Parathyroid adenoma (tissue), 2 donors: ENCODE results near the gene THOC6.

Experiments used
- H2AFZ ChIP-seq: fragments of 300-600 bp; sonication (generic); one replicate; pipeline ENCODE4 v1.7.0; 2017; ENCODE audit warnings: antibody characterized with exemption, mild to moderate bottlenecking
- H3K27ac ChIP-seq: fragments of 300-600 bp; sonication (generic); one replicate; pipeline ENCODE4 v1.7.0; 2017
- H3K27me3 ChIP-seq: fragments of 300-600 bp; sonication (generic); one replicate; pipeline ENCODE4 v1.7.0; 2017; ENCODE audit warnings: low read length; ENCODE audit not compliant: control insufficient read depth, insufficient read depth
- H3K36me3 ChIP-seq: fragments of 300-600 bp; sonication (generic); one replicate; pipeline ENCODE4 v1.7.0; 2017; ENCODE audit warnings: low read length; ENCODE audit not compliant: control insufficient read depth, insufficient read depth
- H3K4me1 ChIP-seq: fragments of 300-600 bp; sonication (generic); one replicate; pipeline ENCODE4 v1.7.0; 2017; ENCODE audit warnings: control low read depth
- H3K4me2 ChIP-seq: fragments of 300-600 bp; sonication (generic); one replicate; pipeline ENCODE4 v1.7.0; 2017; ENCODE audit warnings: low read length
- H3K4me3 ChIP-seq: fragments of 300-600 bp; sonication (generic); one replicate; pipeline ENCODE4 v1.7.0; 2017; ENCODE audit warnings: low read depth, low read length
- H3K79me2 ChIP-seq: fragments of 300-600 bp; sonication (generic); one replicate; pipeline ENCODE4 v1.7.0; 2017; ENCODE audit warnings: control low read depth
- H3K9ac ChIP-seq: fragments of 300-600 bp; sonication (generic); one replicate; pipeline ENCODE4 v1.7.0; 2017; ENCODE audit warnings: mild to moderate bottlenecking
- H3K9me3 ChIP-seq: fragments of 300-600 bp; sonication (generic); one replicate; pipeline ENCODE4 v1.7.0; 2017; ENCODE audit warnings: low read length; ENCODE audit not compliant: control insufficient read depth
- TF ChIP-seq, protein P1 (sequence below): fragments of 300-600 bp; sonication (generic); IDR thresholded peaks from one replicate; pipeline ENCODE4 v1.7.0; 2017; ENCODE audit warnings: antibody characterized with exemption, mild to moderate bottlenecking
- donor health status: primary hyperparathyroidism.

Gene THOC6

DNA sequence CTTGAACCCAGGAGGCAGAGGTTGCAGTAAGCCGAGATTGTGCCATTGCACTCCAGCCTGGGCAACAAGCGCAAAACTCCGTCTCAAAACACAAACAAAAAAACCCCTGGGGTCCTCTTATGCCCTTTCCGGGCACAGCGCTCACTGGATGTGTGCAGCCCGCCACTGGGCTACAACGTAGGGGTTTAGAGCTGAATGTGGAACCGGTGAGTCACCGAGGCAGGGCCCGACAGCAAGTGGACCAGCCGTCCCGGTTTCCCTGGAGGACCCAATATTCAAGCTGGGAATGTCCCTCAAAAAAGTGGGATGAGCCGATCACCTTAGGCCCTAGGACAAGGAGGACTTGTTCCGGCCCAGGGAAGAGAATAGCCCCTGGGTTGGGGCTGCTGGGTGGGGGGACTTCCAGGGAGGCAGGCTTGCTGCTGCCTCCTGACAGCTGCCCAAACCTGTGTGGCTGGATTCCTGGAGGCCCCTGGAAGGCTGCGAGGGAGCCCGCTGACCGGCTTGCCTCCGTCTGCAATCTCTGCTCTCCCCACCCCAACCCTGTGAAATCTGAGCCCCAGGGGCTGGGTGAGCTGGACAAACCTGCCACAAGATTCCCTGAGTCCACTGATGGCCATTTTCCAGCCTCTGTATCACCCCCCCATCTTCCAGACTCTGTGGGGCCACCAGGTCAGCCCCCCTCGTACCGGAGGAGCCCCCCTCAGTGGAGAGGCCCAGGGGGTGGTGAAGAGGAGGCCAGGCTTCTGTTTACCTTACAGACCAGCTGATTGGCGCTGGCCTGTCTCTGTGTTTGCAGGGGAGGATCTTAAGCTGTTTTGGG lies 14.1 kb upstream of the THOC6 start:
- Histone ChIP-seq H3K4me2 (peak overlapping the region; percentile 71), H3K9ac (no peak overlapping the region), H3K27ac (peak overlapping the region; percentile 98), H3K27me3 (no peaks in the 10 kb centered on the region), H3K9me3 (no peaks in the 10 kb centered on the region), H3K4me3 (peak overlapping the region; percentile 35), H3K4me1 (peaks cover 46% of the 10 kb centered on the region), H3K79me2 (peaks cover 5% of the 10 kb centered on the region), H3K36me3 (no peaks in the 10 kb centered on the region), H2AFZ (peak overlapping the region; percentile 93)
- TF ChIP-seq, protein P1, sequence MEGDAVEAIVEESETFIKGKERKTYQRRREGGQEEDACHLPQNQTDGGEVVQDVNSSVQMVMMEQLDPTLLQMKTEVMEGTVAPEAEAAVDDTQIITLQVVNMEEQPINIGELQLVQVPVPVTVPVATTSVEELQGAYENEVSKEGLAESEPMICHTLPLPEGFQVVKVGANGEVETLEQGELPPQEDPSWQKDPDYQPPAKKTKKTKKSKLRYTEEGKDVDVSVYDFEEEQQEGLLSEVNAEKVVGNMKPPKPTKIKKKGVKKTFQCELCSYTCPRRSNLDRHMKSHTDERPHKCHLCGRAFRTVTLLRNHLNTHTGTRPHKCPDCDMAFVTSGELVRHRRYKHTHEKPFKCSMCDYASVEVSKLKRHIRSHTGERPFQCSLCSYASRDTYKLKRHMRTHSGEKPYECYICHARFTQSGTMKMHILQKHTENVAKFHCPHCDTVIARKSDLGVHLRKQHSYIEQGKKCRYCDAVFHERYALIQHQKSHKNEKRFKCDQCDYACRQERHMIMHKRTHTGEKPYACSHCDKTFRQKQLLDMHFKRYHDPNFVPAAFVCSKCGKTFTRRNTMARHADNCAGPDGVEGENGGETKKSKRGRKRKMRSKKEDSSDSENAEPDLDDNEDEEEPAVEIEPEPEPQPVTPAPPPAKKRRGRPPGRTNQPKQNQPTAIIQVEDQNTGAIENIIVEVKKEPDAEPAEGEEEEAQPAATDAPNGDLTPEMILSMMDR, result no peak

DNA sequence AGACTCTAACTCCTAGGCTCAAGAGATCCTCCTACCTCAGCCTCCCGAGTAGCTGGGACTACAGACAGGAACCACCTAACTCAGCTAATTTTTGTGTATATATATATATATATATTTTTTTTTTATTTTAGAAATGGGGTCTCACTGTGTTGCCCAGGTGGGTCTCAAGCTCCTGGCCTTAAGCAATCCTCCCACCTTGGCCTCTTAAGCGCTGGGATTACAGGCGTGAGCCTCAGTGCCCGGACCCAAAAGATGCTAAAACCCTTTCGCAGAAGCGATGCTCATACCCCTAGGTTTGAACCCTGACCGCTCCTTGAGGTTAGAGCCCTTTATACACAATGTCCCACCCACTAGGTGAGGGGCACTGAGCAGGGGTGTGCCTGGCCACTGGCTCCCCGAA lies 13.3 kb upstream of the THOC6 start:
- H3K79me2 ChIP-seq, result peaks cover 5% of the 10 kb centered on the region
- no peaks in the 10 kb centered on the region for H3K36me3 ChIP-seq
- no peaks in the 10 kb centered on the region for H3K9me3 ChIP-seq
- TF ChIP-seq, protein P1, result no peak
- H3K27me3 ChIP-seq, result no peaks in the 10 kb centered on the region
- peak overlapping the region; percentile 93 for H2AFZ ChIP-seq
- peaks cover 46% of the 10 kb centered on the region for H3K4me1 ChIP-seq
- no peak overlapping the region for H3K4me3 ChIP-seq
- H3K9ac ChIP-seq, result no peak overlapping the region
- peak overlapping the region; percentile 98 for H3K27ac ChIP-seq
- H3K4me2 ChIP-seq, result peak overlapping the region; percentile 71

DNA sequence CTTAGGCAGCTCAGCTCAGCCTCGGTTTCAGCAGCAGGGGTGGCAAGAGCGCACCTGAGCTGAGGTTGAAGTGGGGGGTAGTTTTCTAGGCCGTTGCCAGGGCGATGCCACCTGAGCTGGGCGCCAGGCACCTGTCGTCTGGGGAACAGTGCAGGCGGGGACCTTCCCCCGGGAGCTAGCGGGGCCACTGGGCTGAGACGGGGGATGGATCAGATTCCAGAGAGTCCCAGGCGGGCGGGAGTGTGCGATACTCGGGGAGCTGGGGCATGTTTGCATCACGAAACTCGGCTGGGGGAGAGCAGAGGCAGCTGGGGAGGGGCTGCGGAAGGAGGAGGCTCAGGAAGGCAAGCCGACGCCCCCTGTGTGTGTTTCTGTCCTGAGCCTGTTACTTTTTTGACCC lies 11.6 kb upstream of the THOC6 start:
- Histone ChIP-seq H3K9ac (no peak overlapping the region), H3K4me1 (peaks cover 43% of the 10 kb centered on the region), H3K27me3 (no peaks in the 10 kb centered on the region)

DNA sequence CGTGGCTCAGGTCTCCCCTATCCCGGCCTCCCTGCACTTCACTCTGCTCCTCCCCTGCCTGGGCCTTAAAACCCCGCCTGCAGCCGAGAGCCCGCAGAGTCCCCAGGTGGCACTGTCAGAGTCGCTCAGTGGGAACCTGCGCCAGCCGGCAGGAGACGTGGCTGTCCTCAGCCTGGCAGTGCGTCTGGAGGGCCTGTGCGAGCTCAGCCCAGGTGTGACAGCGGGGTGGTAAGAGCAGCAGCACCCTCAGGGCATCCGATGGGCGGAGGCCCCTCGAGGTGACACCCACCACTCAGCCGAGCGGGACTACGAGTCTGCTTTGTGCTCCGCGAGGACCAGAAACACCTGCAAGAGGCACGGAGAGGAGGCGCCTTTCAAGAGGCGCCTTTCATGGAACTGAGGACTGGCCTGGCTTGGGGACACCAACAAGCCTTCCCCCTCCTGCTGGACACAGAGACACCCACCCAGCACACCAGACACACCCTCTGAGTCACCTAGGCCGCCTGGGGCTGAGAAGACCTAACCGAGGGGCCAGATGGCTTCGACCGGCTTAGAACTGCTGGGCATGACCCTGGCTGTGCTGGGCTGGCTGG lies 10.9 kb upstream of the THOC6 start, which contains the start of gene CLDN9:
Gene CLDN9, plus strand, starts transcription at position 96 of the 593 bp plus-strand sequence. Its CDS starts 440 bp downstream, at position 536.
- Histone ChIP-seq H3K36me3 (no peaks in the 10 kb centered on the region), H2AFZ (peak within 1 kb of the TSS; percentile 83), H3K4me2 (peak within 1 kb of the TSS; percentile 69), H3K9me3 (no peaks in the 10 kb centered on the region), H3K4me3 (peak within 1 kb of the TSS; percentile 27), H3K27ac (peak within 1 kb of the TSS; percentile 98), H3K79me2 (peaks cover 5% of the 10 kb centered on the region), H3K4me1 (peaks cover 43% of the 10 kb centered on the region), H3K9ac (no peak within 1 kb of the TSS), H3K27me3 (no peaks in the 10 kb centered on the region)
- TF ChIP-seq, protein P1, result peak; percentile 39

More for the DNA sequence above, 11.6 kb upstream of the THOC6 start:
- H3K79me2 ChIP-seq, result peaks cover 5% of the 10 kb centered on the region
- peak overlapping the region; percentile 27 for H3K4me3 ChIP-seq
- H3K36me3 ChIP-seq, result no peaks in the 10 kb centered on the region
- H2AFZ ChIP-seq, result peak overlapping the region; percentile 83
- H3K9me3 ChIP-seq, result no peaks in the 10 kb centered on the region
- peak overlapping the region; percentile 69 for H3K4me2 ChIP-seq
- TF ChIP-seq, protein P1, result no peak
- peak overlapping the region; percentile 98 for H3K27ac ChIP-seq
